Measurements from ENCODE around the gene POU5F1.

DNA sequence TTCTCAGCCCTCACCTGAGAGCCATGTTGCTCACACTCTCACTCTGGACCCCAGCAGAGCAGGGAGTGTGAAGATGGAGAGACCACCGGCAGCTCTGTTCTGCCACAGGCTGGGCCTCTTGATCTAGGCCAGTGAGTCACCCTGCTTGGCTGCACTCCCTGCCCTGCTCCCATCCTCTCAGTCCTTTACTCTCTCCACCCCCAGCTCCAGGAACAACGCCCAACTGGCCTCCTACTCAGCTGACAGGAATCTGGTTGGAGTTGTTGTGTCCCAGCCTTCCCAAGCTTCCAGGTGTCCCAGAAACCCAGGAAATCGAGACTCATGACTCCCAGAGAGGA lies 56.0 kb downstream of the POU5F1 start, which contains the start of gene PSORS1C1:
- TF ChIP-seq, protein P1, sequence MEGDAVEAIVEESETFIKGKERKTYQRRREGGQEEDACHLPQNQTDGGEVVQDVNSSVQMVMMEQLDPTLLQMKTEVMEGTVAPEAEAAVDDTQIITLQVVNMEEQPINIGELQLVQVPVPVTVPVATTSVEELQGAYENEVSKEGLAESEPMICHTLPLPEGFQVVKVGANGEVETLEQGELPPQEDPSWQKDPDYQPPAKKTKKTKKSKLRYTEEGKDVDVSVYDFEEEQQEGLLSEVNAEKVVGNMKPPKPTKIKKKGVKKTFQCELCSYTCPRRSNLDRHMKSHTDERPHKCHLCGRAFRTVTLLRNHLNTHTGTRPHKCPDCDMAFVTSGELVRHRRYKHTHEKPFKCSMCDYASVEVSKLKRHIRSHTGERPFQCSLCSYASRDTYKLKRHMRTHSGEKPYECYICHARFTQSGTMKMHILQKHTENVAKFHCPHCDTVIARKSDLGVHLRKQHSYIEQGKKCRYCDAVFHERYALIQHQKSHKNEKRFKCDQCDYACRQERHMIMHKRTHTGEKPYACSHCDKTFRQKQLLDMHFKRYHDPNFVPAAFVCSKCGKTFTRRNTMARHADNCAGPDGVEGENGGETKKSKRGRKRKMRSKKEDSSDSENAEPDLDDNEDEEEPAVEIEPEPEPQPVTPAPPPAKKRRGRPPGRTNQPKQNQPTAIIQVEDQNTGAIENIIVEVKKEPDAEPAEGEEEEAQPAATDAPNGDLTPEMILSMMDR (IDR thresholded peaks at IDR 0.05), result peak in 1 of 4 experiments; percentile 2
- TF ChIP-seq POLR2A (IDR thresholded peaks at IDR 0.05), result peak in 1 of 2 donors; percentile 15

All from uterus (tissue), 2 donors.